Neural cell (in vitro differentiated cells): ENCODE results near the gene PHLDB2. TPM values are rescaled to one million over a fixed set of nuclear protein-coding genes. Genes with fewer than 3 reads are reported as not detected.

Source experiments
- H2AFZ ChIP-seq: fragments of 200-600, 300-800 bp; sonication (generic), shearing (Covaris generic); 2 replicates; pipeline ENCODE4 v1.6.0; 2014; ENCODE audit warnings: low read depth, mild to moderate bottlenecking, antibody characterized with exemption, low read length, moderate library complexity
- H3F3A ChIP-seq: fragments of 200-600 bp; shearing (Covaris generic); 2 replicates; pipeline ENCODE4 v1.6.1; 2016; ENCODE audit warnings: mild to moderate bottlenecking, moderate library complexity, mixed read lengths, antibody characterized with exemption, low read length; ENCODE audit not compliant: insufficient read depth, poor library complexity, severe bottlenecking
- H3K27ac ChIP-seq: fragments of 200-600, 300-800 bp; sonication (generic), shearing (Covaris generic); 2 replicates; pipeline ENCODE4 v1.5.1; 2014; ENCODE audit warnings: mild to moderate bottlenecking, low read length, moderate library complexity
- H3K27me3 ChIP-seq: fragments of 300-800, 200-600 bp; sonication (generic), shearing (Covaris generic); 2 replicates; pipeline ENCODE4 v1.6.0; 2014; ENCODE audit warnings: mild to moderate bottlenecking, low read depth, low read length, moderate library complexity; ENCODE audit not compliant: insufficient read depth
- H3K36me3 ChIP-seq: fragments of 300-800, 200-600 bp; sonication (generic), shearing (Covaris generic); 2 replicates; pipeline ENCODE4 v1.5.1; 2014; ENCODE audit warnings: mild to moderate bottlenecking, antibody characterized with exemption, low read length, moderate library complexity; ENCODE audit not compliant: insufficient read depth
- H3K4me2 ChIP-seq: fragments of 300-800, 200-600 bp; sonication (generic), shearing (Covaris generic); 2 replicates; pipeline ENCODE4 v1.6.0; 2014; ENCODE audit warnings: mild to moderate bottlenecking, low read length
- H3K4me3 ChIP-seq: fragments of 300-800, 200-600 bp; sonication (generic), shearing (Covaris generic); 2 replicates; pipeline ENCODE4 v1.5.1; 2014; ENCODE audit warnings: mild to moderate bottlenecking, low read length, moderate library complexity
- H3K79me2 ChIP-seq: fragments of 200-600 bp; shearing (Covaris generic); replicated peaks from 2 replicates; pipeline ENCODE4 v1.6.0; 2014; ENCODE audit warnings: mild to moderate bottlenecking, low read length, moderate library complexity; ENCODE audit not compliant: insufficient read depth
- H3K9ac ChIP-seq: fragments of 300-800, 200-600 bp; sonication (generic), shearing (Covaris generic); 2 replicates; pipeline ENCODE4 v1.6.1; 2016; ENCODE audit warnings: mild to moderate bottlenecking, low read length, mixed read lengths
- H3K9me2 ChIP-seq: fragments of 200-600 bp; shearing (Covaris generic); 2 replicates; pipeline ENCODE4 v1.6.1; 2016; ENCODE audit warnings: mild to moderate bottlenecking, low read length, mixed read lengths; ENCODE audit not compliant: insufficient read depth
- H3K9me3 ChIP-seq: fragments of 200-600, 300-800 bp; sonication (generic), shearing (Covaris generic); 2 replicates; pipeline ENCODE4 v1.6.1; 2016; ENCODE audit warnings: mild to moderate bottlenecking, mixed run types, low read length, moderate library complexity, mixed read lengths
- H4K20me1 ChIP-seq: fragments of 200-600 bp; shearing (Covaris generic); 2 replicates; pipeline ENCODE4 v1.6.1; 2016; ENCODE audit warnings: mild to moderate bottlenecking, mixed run types; ENCODE audit not compliant: insufficient read depth
- EP300 ChIP-seq: fragments of 450-650 bp; conservative IDR thresholded peaks from 2 replicates; pipeline ENCODE4 v1.6.1; 2014; ENCODE audit warnings: antibody characterized with exemption, mild to moderate bottlenecking, moderate library complexity; ENCODE audit not compliant: poor library complexity, severe bottlenecking
- EZH2 ChIP-seq: fragments of 200-600, 300-800 bp; shearing (Covaris generic), sonication (generic); IDR thresholded peaks from 2 replicates; pipeline ENCODE4 v1.6.1; 2014; ENCODE audit warnings: antibody characterized with exemption, low read length, borderline replicate concordance, mild to moderate bottlenecking; ENCODE audit not compliant: insufficient read depth, poor library complexity, severe bottlenecking
- MXI1 ChIP-seq: fragments of 450-650 bp; conservative IDR thresholded peaks from 2 replicates; pipeline ENCODE4 v1.6.1; 2014; ENCODE audit warnings: antibody characterized with exemption, mild to moderate bottlenecking; ENCODE audit not compliant: poor library complexity, severe bottlenecking
- POLR2AphosphoS5 ChIP-seq: IDR thresholded peaks from 2 replicates; pipeline ENCODE4 v1.6.1; 2012
- RAD21 ChIP-seq: fragments of 450-650 bp; conservative IDR thresholded peaks from 2 replicates; pipeline ENCODE4 v1.6.1; 2014; ENCODE audit warnings: antibody characterized with exemption, mild to moderate bottlenecking, moderate library complexity
- SMC3 ChIP-seq: fragments of 450-650 bp; conservative IDR thresholded peaks from 2 replicates; pipeline ENCODE4 v1.6.1; 2014; ENCODE audit warnings: antibody characterized with exemption, mild to moderate bottlenecking, moderate library complexity; ENCODE audit not compliant: poor library complexity
- TAF1 ChIP-seq: IDR thresholded peaks from 2 replicates; pipeline ENCODE4 v1.6.1; 2012; ENCODE audit warnings: low read depth
- polyA plus RNA-seq: library from polyadenylated mRNA; depleted of rRNA; stranded (reverse); fragments of >200 nt; gene quantifications from 2 replicates; pipeline ENCODE4 v1.2.3, GENCODE V29; 2014
- TF ChIP-seq, protein P1 (sequence below): IDR thresholded peaks from 2 replicates; pipeline ENCODE4 v1.6.1; 2012; ENCODE audit warnings: borderline replicate concordance
- TF ChIP-seq, protein P2 (sequence below): fragments of 450-650 bp; IDR thresholded peaks from 2 replicates; pipeline ENCODE4 v1.5.1; 2014; ENCODE audit warnings: antibody characterized with exemption, mild to moderate bottlenecking, moderate library complexity; ENCODE audit not compliant: poor library complexity, severe bottlenecking

The PHLDB2 gene
- polyA plus RNA-seq, 1 donor from 2014 or later = 1.4 TPM

DNA sequence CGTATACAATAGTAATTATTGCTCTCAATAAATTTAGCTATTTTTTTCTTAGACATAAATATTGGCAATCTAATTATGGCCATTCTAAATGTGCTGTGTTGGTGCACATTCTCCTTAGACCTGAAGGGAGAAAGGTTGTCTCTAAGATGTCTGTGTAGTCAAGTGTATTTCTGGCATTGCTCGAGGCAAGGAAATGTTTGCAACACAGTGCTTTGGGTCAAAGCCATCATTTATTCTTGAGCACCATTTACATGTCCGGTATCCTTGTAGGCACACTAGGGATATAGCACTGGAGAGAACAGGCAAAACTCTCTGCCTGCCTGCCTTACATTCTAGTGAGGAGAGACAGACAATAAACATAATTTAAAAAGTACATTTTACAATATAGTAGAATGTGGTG, 2.6 kb upstream of the PHLDB2 start:
- Histone ChIP-seq H3K9ac (no peak overlapping the region), H3K27me3 (peaks cover 29% of the 10 kb centered on the region), H4K20me1 (no peaks in the 10 kb centered on the region), H3F3A (peaks cover 5% of the 10 kb centered on the region), H2AFZ (no peak overlapping the region), H3K9me3 (no peaks in the 10 kb centered on the region), H3K79me2 (no peaks in the 10 kb centered on the region), H3K36me3 (no peaks in the 10 kb centered on the region), H3K4me3 (no peak overlapping the region), H3K4me2 (no peak overlapping the region), H3K27ac (no peak overlapping the region), H3K9me2 (no peaks in the 10 kb centered on the region)
- no peak for TF ChIP-seq MXI1
- no peak for TF ChIP-seq TAF1
- TF ChIP-seq, protein P1, sequence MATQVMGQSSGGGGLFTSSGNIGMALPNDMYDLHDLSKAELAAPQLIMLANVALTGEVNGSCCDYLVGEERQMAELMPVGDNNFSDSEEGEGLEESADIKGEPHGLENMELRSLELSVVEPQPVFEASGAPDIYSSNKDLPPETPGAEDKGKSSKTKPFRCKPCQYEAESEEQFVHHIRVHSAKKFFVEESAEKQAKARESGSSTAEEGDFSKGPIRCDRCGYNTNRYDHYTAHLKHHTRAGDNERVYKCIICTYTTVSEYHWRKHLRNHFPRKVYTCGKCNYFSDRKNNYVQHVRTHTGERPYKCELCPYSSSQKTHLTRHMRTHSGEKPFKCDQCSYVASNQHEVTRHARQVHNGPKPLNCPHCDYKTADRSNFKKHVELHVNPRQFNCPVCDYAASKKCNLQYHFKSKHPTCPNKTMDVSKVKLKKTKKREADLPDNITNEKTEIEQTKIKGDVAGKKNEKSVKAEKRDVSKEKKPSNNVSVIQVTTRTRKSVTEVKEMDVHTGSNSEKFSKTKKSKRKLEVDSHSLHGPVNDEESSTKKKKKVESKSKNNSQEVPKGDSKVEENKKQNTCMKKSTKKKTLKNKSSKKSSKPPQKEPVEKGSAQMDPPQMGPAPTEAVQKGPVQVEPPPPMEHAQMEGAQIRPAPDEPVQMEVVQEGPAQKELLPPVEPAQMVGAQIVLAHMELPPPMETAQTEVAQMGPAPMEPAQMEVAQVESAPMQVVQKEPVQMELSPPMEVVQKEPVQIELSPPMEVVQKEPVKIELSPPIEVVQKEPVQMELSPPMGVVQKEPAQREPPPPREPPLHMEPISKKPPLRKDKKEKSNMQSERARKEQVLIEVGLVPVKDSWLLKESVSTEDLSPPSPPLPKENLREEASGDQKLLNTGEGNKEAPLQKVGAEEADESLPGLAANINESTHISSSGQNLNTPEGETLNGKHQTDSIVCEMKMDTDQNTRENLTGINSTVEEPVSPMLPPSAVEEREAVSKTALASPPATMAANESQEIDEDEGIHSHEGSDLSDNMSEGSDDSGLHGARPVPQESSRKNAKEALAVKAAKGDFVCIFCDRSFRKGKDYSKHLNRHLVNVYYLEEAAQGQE = no peak
- TF ChIP-seq RAD21 = no peak
- TF ChIP-seq SMC3 = no peak
- TF ChIP-seq, protein P2, sequence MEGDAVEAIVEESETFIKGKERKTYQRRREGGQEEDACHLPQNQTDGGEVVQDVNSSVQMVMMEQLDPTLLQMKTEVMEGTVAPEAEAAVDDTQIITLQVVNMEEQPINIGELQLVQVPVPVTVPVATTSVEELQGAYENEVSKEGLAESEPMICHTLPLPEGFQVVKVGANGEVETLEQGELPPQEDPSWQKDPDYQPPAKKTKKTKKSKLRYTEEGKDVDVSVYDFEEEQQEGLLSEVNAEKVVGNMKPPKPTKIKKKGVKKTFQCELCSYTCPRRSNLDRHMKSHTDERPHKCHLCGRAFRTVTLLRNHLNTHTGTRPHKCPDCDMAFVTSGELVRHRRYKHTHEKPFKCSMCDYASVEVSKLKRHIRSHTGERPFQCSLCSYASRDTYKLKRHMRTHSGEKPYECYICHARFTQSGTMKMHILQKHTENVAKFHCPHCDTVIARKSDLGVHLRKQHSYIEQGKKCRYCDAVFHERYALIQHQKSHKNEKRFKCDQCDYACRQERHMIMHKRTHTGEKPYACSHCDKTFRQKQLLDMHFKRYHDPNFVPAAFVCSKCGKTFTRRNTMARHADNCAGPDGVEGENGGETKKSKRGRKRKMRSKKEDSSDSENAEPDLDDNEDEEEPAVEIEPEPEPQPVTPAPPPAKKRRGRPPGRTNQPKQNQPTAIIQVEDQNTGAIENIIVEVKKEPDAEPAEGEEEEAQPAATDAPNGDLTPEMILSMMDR = no peak
- no peak for TF ChIP-seq POLR2AphosphoS5

DNA sequence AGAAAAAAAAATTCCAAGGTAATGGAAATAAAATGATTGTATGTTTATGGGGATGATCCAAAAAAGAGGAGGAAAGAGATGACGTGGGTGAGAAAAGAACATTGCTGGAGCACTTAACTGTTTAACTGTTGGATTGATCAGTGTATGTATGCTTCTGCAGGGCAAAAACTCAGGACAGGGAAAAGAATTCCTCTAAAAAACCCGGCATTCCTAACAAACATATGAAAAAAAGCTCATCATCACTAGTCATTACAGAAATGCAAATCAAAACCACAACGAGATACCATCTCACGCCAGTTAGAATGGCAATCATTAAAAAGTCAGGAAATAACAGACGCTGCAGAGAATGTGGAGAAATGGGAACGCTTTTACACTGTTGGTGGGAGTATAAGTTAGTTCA, 1.6 kb upstream of the PHLDB2 start:
- no peak overlapping the region for H2AFZ ChIP-seq
- H3K9me3 ChIP-seq = no peaks in the 10 kb centered on the region
- no peaks in the 10 kb centered on the region for H3K9me2 ChIP-seq
- no peaks in the 10 kb centered on the region for H3K36me3 ChIP-seq
- peaks cover 29% of the 10 kb centered on the region for H3K27me3 ChIP-seq
- H3K4me3 ChIP-seq = no peak overlapping the region
- H3K9ac ChIP-seq = no peak overlapping the region
- no peaks in the 10 kb centered on the region for H4K20me1 ChIP-seq
- H3K4me2 ChIP-seq = no peak overlapping the region
- TF ChIP-seq, protein P1 = no peak
- TF ChIP-seq RAD21 = no peak
- no peak for TF ChIP-seq EZH2
- TF ChIP-seq TAF1 = no peak
- no peak for TF ChIP-seq POLR2AphosphoS5
- TF ChIP-seq MXI1 = no peak
- TF ChIP-seq SMC3 = no peak
- TF ChIP-seq, protein P2 = no peak
- no peak for TF ChIP-seq EP300
- peaks cover 5% of the 10 kb centered on the region for H3F3A ChIP-seq
- no peak overlapping the region for H3K27ac ChIP-seq
- H3K79me2 ChIP-seq = no peaks in the 10 kb centered on the region
